Measurements from ENCODE around the gene ZNF573.
A peak's percentile ranks its signal among the peaks of the same experiment; 100 is the strongest.
"Not testable (repeated sequence)": the region's sequence is repeated elsewhere in the genome, so short reads cannot be mapped to it uniquely, and the experiment has no call there.

Gene ZNF573

DNA sequence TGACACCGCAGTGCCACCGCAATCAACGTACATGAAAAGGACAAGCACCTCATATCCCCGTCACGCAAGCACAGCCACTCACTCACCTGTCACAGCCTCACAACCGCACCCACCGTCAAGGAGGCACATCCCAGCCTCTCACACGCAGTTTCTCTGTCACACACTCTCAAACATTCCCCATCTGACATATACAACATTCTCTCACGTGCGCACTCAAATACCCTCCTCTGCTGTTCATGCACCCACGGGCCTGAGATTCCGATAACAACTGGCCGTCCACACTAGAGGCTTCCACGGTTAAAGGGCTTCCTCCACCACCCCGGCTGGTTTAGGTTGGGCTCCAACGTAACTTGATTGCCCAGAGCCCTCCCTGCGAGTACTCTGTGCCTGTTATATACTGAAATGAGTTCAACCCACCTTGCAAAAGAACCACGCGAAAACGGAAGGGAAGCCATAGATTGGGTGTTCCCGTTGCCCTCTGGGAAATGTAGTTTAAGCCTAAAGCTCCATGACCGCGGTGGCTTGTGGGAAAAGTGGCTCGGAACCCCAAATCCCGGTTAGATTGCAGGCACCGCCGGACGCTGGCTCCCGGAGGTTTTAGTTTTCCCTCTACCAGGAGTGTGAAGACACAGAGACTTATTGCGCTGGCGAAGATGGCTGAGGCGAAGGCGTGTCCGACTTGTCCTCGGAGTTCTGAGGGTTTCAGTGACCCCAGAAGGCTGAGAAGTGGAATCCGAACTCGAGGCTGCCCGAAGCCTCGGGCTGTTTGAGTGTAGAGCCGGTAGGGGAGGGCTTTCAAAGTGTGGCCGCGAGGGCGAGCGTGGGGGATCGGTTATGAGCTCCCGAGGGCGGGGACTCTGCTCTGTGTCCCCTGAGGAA, at the start of gene ZNF573:
Gene ZNF573 (minus strand): TSS at position 460 of the 879 bp plus-strand sequence. CDS start 5,857 bp downstream, outside the sequence.
- peak; percentile 96 for DNase-seq

DNA sequence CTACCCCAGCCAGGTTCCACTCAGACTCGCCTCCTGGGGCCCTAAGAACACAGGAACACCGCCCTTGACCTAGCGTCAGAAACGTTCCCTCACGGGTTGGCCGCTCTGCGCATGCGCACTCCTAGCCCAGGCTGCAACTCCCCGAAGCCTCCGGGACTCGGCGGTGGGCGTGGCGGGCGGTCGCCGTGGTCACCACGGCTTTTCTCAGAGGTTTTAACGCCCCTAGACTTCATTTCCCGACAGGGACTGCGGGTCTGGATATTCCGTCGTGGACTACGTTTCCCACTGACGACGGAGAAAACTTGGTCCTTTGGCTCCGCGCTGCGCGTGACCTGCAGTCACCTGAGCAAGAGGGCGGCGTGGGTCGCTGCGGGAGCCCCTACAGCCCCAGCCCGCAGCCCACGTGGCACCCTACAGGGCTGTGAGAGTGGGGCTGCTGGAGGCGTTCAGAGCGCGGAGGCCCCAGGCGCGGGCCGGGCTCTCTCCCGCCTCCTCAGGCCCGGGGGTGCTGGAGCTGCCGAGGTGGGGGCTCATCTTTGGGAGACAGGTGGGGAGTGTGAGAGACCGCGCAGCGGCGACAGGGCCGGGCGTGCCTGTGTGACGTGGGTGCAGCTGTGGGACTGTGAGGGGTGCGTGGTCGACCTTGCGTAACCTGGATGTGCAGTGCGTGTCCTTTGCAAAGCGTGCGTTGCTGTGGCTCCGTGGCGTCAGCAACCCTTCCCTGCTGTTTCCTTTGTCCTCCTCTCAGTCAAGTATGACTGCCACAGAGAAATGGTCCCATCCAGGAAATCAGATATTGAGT, 38.0 kb upstream of the ZNF573 start:
- peak; percentile 37 for DNase-seq

DNA sequence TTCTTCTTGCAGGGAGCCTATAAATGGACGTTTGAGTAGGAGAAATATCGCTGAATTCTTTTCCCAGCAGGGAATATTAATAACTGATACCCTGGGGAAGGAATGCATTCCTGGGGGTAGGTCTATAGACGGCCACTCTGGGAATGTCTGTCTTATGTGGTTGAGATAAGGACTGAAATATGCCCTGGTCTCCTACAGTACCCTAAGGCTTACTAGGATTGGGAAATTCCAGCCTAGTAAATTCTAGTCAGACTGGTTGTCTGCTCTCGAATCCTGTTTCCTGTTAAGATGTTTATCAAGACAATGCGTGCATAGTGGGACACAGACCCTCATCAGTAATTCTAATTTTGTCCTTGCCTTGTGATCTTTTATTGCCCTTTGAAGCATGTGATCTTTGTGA, 36.2 kb upstream of the ZNF573 start:
- DNase-seq = not testable (repeated sequence)

DNA sequence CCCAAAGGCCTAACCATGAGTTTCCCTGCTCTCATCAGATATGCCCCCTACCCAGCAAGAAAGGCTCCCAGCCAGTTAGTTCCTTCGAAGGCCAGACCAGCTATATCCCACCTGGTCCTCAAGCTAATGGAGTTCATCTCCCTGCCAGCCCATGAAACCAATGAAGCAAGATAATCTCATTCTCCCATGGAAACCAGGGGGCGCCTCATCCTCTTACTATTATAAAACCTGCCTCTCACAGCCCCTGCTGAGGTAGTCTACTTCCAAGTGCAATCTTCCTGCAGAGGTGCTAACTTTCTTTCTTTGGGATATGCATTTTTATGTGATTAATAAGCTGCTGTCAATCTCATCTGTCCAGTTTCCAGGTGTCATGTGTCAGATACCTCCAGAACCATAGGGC, 34.0 kb upstream of the ZNF573 start:
- DNase-seq = no peak

DNA sequence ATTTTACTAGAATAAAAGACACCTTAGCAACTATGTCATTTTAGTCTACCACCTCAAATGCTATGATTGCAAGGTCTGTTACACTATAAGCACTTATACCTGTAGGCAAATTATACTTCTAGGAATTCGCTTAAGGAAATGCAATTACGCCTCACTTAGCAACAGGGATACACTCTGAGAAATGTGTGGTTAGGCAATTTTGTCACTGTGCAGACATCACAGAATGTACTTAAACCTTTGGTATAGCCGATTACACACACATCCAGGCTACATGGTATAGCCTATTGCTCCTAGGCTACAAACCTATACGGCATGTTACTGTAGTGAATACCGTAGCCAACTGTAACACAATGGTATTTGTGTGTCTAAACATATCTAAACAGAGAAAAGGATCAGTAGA, 30.0 kb upstream of the ZNF573 start:
- no peak for DNase-seq

DNA sequence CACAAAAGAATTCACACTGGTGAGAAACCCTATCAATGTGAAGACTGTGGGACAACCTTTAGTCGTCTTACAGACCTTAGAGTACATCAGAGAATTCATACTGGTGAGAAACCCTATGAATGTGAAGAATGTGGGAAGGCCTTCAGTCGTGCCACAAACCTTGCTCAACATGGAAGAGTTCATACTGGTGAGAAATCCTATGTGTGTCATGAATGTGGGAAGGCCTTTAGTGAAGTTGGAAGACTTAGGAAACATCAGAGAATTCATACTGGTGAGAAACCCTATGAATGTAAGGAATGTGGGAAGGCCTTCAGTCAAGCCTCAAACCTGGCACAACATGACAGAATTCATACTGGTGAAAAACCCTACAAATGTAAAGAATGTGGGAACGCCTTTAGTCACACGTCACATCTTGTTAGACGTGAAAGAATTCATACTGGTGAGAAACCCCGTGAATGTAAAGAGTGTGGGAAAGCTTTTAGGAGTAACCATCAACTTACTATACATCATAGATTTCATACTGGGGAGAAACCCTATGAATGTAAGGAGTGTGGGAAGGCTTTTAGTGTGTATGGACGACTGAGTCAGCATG, 24.0 kb upstream of the ZNF573 start:
- DNase-seq = no peak

DNA sequence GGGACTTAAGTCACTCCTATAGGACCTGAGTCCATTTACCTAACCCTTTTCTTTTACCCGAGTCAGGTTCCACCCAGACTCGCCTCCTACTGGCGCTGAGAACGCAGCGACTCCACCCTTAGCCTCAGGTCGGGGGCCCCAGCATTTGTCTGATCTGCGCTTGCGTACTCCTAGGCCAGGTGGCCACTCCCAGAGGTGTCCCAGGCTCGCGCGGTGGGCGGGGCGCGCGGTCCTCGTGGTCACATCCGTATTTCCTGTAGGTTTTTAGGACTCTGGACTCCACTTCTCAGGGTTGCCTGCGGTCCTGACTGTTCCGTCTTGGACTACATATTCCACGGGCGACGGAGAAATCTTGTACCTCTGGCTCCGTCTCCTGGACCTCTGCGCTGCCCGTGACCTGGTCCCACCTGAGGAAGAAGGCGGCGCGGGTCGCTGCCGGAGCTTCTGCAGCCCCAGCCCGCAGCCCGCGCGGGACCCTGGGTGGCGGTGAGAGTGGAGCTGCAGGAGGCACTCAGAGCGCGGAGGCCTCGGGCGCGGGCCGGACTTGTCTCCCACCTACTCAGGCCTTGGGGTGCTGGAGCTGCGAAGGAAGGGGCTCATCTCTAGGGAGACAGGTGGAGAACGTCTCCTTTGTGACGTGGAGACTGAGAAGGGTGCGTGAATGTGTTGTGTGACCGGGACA, 11.0 kb upstream of the ZNF573 start:
- DNase-seq = no peak

DNA sequence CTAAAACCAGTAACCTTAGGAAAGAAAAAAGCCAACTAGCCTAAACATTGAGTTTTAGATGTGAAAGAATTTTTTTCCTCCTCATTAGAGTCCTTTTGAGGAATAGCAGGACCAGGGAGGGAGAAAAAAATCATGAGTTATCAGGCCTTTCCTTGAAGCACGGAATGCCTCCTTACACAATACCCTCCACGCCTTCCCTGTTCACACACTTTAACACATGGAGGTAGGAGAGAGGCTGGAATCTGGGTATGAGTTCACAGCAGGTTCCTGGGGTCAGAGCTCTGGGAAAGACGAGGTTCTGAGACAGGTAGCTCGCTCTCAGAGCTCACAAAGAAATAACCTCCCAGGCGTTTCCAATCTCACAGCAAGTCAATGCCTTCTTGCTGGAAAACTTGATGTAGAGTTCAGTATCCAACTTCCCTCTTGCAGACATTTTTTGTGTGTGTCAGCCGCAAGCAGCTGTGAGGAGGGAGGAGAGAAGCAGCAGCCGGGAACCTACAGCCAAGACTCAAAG, 716 bp downstream of the ZNF573 start:
- DNase-seq = peak; percentile 52

DNA sequence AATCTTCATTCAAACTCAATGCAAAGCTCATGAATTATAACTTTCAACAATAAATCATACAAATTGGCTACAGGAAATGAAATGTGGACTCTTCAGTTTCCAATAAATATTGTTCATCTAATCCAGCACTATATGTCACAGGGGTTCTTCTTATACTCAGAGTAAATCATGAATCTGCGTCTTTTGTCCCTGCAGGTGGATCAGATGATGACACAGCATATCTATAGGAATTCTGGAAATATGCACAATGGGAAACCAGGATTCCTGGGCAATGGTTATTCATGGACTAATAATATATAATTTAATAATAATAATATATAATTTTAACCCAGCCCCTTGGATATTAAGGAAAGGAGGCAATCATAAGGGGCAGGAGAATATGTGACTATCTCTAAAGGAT, 8.4 kb downstream of the ZNF573 start:
- no peak for DNase-seq

DNA sequence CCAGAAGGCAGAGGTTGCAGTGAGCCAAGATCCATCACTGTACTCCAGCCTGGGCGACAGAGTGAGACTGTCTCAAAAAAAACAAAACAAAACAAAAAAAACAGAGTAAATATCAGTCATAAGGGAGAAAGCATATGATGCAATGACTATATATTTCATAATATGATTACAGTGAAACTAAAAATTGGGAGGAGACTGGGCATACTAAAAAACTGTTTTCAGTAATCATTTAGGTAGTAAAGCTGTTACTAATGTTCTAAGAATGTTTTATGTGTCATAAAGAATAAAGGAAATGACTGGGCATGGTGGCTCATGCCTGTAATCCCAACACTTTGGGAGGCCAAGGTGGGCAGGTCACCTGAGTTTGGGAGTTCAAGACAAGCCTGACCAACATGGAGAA, 15.9 kb downstream of the ZNF573 start:
- no peak for DNase-seq

DNA sequence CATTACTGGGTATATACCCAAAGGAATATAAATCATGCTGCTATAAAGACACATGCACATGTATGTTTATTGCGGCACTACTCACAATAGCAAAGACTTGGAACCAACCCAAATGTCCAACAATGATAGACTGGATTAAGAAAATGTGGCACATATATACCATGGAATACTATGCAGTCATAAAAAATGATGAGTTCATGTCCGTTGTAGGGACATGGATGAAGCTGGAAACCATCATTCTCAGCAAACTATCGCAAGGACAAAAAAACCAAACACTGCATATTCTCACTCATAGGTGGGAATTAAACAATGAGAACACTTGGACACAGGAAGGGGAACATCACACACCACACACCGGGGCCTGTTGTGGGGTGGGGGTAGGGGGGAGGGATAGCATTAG, 21.7 kb downstream of the ZNF573 start:
- not testable (repeated sequence) for DNase-seq

DNA sequence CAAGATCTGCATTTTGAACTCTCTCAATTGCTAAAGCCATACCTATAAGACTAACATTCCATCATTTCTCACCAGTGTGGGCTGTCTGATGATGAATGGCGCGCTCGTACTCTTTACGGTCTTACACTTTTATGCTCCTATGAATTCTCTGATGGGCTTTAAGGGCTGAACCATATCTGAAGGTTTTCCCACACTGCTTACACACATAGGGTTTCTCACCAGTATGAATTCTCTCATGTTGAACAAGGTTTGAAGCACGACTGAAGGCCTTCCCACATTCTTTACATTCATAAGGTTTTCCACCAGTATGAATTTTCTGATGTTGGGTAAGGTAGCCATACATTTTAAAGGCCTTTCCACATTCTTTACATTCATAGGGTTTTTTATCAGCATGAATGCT, 41.0 kb downstream of the ZNF573 start:
- peak; percentile 3 for DNase-seq

DNA sequence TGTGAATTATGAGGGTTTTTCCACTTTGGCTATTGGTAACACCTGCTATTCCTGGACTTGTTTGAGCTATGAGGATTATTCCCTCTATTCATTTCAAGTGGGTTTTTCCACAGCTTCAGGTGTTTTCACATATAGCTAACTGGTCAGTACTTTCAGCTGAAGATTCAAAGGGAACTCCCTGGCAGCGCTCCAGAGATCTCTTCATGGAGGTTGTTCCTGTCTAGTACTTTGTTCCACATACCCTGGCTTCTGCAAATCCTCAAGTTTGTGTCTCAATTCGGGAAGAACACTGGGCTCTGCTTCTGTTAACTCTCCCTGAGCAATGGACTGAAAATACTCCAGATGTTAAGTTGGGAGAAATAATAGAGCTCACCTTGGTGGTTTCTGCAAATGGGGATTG, 54.2 kb downstream of the ZNF573 start:
- no peak for DNase-seq

DNA sequence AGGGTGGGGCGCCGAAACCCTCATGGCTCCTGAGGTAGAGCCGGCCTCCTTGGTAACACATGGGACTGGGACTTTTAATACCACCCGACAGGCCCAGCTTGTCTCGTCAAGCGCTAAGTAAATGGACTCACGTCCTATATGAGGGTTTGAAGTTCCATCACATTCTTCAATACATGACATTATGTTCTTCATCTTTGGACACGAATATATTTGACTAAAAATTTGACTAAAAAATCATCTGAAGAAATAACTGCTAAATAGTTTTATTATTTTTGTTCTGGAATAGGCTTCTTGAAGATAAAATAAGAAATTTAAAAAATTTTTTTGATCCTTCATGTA, 59.5 kb downstream of the ZNF573 start:
- no peak for DNase-seq

DNA sequence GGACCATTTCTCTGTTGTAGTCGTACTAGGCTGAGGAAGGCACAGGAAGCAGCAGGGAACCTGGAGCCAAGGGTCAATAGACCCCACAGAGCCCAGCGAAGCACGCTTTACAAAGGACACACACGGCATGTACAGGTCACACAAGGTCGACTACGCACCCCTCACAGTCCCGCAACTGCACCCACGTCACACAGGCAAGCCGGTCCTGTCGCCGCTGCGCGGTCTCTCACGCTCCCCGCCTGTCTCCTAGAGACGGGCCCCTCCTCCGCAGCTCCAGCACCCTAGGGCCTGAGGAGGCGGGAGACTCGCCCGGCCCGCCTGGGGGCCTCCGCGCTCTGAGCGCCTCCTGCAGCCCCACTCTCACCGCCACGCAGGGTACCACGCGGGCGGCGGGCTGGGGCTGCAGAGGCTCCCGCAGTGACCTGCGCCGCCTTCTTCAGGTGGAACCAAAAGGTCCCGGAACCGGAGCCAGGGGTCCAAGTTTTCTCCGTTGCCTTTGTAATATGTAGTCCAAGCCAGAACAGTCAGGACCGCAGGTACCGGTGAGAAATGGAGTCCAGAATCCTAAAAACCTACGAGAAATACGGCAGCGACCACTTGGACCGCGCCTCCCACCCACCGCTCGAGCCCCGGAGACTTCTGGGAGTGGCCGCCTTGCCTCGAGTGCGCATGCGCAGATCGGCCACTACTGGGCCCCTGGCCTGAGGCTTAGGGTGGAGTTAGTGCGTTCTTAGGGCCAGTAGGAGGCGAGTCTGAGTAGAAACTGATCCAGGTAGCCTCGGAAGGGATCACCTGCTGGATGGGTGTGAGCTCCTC, 60.1 kb downstream of the ZNF573 start, which contains the start of gene ZNF607:
Gene ZNF607 (minus strand): TSS at position 651 of the 816 bp plus-strand sequence. CDS start 8,143 bp downstream, outside the sequence.
- peak; percentile 94 for DNase-seq

DNA sequence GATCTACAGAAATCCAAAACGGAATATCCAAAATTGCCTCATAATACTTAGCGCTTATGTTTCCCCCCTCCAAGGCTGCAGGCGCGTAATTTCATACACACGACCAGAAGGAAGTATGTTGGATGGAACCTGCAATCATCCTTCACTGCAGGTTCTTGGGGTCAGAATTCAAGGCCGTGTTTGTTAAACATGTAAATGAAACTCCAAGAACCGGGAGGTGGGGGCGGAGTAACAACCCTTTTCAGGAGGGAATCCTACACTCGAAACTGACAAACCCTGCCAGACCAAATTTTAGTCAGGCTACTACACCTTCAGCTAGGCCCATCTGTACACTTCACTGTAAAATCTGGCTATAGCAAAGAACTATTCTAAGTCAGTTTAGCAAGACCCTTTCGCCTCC, 61.1 kb downstream of the ZNF573 start:
- DNase-seq = no peak

DNA sequence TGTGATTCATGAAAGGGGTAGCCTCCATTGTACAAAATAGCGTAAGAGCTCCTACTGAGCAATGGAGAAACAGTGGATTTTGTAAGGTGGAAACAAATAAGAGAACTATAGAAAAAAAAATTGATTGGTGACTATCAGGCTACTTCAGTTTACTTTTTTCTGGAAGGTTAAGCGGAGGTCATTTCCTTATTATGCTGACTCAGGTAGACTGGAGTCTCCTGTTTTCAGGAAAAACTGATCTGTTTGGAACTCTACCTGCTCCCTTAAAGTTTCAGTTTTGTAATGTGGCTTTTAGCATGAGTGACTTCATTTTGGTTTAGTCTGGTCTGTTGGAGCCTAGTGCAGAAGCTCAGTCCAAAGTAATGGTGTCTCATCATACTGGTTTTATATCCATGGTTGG, 63.2 kb downstream of the ZNF573 start:
- no peak for DNase-seq

DNA sequence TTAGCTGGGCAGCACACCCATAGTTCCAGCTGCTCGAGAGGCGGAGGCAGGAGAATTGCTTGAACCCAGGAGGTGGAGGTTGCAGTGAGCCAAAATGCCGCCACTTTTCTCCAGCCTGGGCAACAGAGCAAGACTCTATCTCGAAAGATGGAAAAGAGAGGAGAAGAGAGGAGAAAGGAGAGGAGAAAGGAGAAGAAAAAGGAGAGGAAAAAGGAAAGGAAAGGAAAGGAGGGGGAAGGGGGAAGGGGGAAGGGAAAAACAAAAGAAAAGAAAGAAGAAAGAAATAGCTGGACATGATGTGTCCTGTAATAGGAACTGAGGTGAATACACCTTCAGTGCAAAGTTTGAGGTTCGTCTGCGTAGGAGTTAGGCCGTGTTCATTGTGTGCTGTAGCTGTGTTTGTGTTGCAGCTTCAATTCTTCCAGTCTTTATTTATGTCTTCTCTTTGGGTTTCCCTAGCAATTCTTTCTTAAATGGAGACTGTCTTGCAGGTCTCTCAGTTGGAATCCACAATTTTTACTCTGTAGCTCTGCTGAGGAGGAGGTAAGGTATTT, 73.3 kb downstream of the ZNF573 start:
- DNase-seq = no peak

DNA sequence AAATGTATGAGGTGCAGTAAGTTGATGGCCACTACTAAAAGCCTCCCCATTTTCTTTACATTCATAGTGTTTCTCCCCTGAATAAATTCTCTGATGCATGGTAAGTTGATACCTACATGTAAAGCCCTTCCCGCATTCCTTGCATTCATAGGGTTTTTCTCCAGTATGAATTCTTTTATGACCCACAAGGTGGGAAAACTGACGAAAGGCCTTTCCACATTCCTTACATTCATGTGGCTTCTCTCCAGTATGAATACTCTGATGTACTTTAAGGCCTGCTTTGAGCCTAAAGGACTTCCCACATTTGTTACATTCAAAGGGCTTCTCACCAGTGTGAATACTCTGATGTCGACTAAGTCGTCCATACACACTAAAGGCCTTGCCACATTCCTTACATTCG, 80.3 kb downstream of the ZNF573 start:
- DNase-seq = no peak

DNA sequence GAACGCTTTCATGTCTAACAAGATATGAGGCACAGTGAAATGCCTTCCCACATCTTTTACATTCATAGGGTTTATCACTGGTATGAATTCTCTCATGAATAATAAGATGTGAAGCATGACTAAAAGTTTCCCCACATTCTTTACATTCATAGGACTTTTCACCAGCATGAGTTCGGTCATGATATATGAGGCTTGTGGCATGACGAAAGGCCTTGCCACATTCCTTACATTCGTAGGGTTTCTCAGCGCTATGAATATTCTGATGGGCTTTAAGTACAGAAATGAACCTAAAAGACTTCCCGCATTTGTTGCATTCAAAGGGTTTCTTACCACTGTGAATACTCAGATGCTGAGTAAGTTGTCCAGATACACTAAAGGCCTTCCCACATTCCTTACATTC, 81.2 kb downstream of the ZNF573 start:
- DNase-seq = no peak

DNA sequence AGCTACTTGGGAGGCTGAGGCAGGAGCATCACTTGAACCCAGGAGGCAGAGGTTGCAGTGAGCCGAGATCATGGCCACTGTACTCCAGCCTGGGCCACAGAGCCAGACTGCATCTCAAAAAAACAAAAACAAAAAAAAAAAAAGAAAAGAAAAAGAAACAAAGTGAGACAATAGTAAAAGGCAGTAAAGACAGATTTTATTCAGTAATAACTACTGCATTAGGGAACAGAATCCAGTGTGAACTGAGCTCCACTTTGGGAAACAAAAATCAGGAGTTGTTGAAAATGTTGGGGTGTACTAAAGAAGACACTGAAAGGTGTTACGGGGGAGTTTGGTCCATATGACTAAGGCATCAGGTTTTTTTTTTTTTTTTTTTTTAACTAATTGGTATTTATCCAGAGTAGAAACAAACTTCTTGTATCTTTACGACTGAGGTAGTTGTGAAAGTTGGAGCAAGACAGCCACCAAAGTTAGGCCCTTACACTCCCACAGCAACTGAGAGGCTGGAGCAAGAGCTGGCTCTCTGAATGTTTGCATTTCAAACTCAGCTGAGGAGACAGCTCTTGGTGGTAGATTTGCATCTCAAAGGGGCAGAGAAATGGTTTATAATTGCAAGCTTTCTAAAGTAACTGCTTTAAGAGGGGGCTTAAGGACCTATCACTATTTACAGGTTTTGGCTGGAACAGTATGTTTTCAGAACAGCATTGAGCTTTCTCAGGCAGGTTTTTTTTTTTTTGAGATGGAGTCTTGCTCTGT, 84.1 kb downstream of the ZNF573 start:
- no peak for DNase-seq

Measured in hematopoietic multipotent progenitor cell treated with erythropoietin and hydrocortisone succinate and interleukin-3 and kit ligand, for 6 days (in vitro differentiated cells).